Body of pancreas (tissue), 4 donors: ENCODE results near the gene TRAPPC2.

Experiments
- POLR2A ChIP-seq, 3 donors: fragments of 450-650 bp; IDR thresholded peaks; one replicate each; pipeline ENCODE4 v1.6.1; 2016; ENCODE audit warnings: antibody characterized with exemption in 3 of 3, mild to moderate bottlenecking in 2 of 3
- TF ChIP-seq, protein P1 (sequence below), 7 experiments: fragments of 450-650 bp in 4 of 7; fragments of 200-600 bp in 3 of 7; sonication (generic) in 3 of 7; IDR thresholded peaks; one replicate each; pipeline ENCODE4 v1.5.1; 2016 to 2019; ENCODE audit warnings: antibody characterized with exemption in 7 of 7

- TF ChIP-seq POLR2A (IDR thresholded peaks at IDR 0.05): no peak
- TF ChIP-seq, protein P1, sequence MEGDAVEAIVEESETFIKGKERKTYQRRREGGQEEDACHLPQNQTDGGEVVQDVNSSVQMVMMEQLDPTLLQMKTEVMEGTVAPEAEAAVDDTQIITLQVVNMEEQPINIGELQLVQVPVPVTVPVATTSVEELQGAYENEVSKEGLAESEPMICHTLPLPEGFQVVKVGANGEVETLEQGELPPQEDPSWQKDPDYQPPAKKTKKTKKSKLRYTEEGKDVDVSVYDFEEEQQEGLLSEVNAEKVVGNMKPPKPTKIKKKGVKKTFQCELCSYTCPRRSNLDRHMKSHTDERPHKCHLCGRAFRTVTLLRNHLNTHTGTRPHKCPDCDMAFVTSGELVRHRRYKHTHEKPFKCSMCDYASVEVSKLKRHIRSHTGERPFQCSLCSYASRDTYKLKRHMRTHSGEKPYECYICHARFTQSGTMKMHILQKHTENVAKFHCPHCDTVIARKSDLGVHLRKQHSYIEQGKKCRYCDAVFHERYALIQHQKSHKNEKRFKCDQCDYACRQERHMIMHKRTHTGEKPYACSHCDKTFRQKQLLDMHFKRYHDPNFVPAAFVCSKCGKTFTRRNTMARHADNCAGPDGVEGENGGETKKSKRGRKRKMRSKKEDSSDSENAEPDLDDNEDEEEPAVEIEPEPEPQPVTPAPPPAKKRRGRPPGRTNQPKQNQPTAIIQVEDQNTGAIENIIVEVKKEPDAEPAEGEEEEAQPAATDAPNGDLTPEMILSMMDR (IDR thresholded peaks at IDR 0.05): no peak
Measured at GRCh38 chrX:13770013-13770535, 35.7 kb upstream of the TRAPPC2 start.
